Keratinocyte (primary cell): ENCODE measurements around the gene PRELP. TPM values are rescaled to one million over a fixed set of nuclear protein-coding genes. Genes with fewer than 3 reads are reported as not detected.

Experiments used
- DNase-seq: peaks from one replicate; pipeline ENCODE4 v3.0.0-alpha.2; 2011; ENCODE audit warnings: low read depth, missing footprints, low spot score
- FAIRE-seq: peaks from 2 replicates; lab custom pipeline; 2011; peaks lifted over from hg19 to GRCh38; lab: Jason Lieb, UNC
- H2AFZ ChIP-seq: 2 replicates; pipeline ENCODE4 v1.6.0; 2012; ENCODE audit warnings: low read length, control low read depth, inconsistent platforms; ENCODE audit not compliant: control insufficient read depth
- H3K27ac ChIP-seq: 2 replicates; pipeline ENCODE4 v1.5.1; 2011; ENCODE audit warnings: low read length; ENCODE audit not compliant: control insufficient read depth, insufficient read depth
- H3K27me3 ChIP-seq: 3 replicates; pipeline ENCODE4 v1.6.0; 2011; ENCODE audit warnings: low read length; ENCODE audit not compliant: control insufficient read depth, insufficient read depth; ENCODE audit errors: extremely low read depth
- H3K36me3 ChIP-seq, 2 experiments: 2 replicates in 1 of 2; 3 replicates in 1 of 2; pipeline ENCODE4 v1.5.1; 2011; ENCODE audit warnings: low read length in 2 of 2, mild to moderate bottlenecking in 1 of 2; ENCODE audit not compliant: control insufficient read depth in 2 of 2, insufficient read depth in 2 of 2; ENCODE audit errors: extremely low read depth in 1 of 2
- H3K4me1 ChIP-seq: 3 replicates; pipeline ENCODE4 v1.5.1; 2011; ENCODE audit warnings: low read length; ENCODE audit not compliant: control insufficient read depth, insufficient read depth; ENCODE audit errors: extremely low read depth
- H3K4me2 ChIP-seq: 3 replicates; pipeline ENCODE4 v1.6.0; 2011; ENCODE audit warnings: low read depth, low read length; ENCODE audit not compliant: control insufficient read depth, insufficient read depth; ENCODE audit errors: extremely low read depth
- H3K4me3 ChIP-seq, 3 experiments: fragments of 200-600 bp in 1 of 3; sonication (generic) in 1 of 3; 2 replicates in 2 of 3; 3 replicates in 1 of 3; pipeline ENCODE4 v1.5.1; 2011 to 2016; ENCODE audit warnings: low read length in 3 of 3, mild to moderate bottlenecking in 3 of 3, control low read depth in 2 of 3, inconsistent platforms in 1 of 3, low read depth in 1 of 3, mixed read lengths in 1 of 3, mixed run types in 1 of 3, moderate library complexity in 1 of 3; ENCODE audit not compliant: control insufficient read depth in 2 of 3, insufficient read depth in 2 of 3; ENCODE audit errors: extremely low read depth in 1 of 3
- H3K79me2 ChIP-seq: 2 replicates; pipeline ENCODE4 v1.6.0; 2012; ENCODE audit warnings: low read length; ENCODE audit not compliant: control insufficient read depth, insufficient read depth
- H3K9ac ChIP-seq: 3 replicates; pipeline ENCODE4 v1.6.0; 2011; ENCODE audit warnings: low read length; ENCODE audit not compliant: control insufficient read depth, insufficient read depth; ENCODE audit errors: extremely low read depth
- H3K9me1 ChIP-seq: 3 replicates; pipeline ENCODE4 v1.6.0; 2011; ENCODE audit warnings: low read length; ENCODE audit not compliant: control insufficient read depth, insufficient read depth; ENCODE audit errors: extremely low read depth
- H3K9me3 ChIP-seq: 2 replicates; pipeline ENCODE4 v1.5.1; 2012; ENCODE audit warnings: low read depth, low read length; ENCODE audit not compliant: control insufficient read depth
- H4K20me1 ChIP-seq: 3 replicates; pipeline ENCODE4 v1.6.0; 2011; ENCODE audit warnings: low read length; ENCODE audit not compliant: control insufficient read depth, insufficient read depth; ENCODE audit errors: extremely low read depth
- EZH2 ChIP-seq: IDR thresholded peaks from one replicate; pipeline ENCODE4 v1.6.1; 2012; ENCODE audit warnings: inconsistent platforms, mild to moderate bottlenecking, low read length, moderate library complexity
- dilution Hi-C: fragments of 300-500 bp; cut with MboI; formaldehyde crosslinking; loops from one replicate; pipeline ENCODE4 v1.7.0; 2020; ENCODE audit warnings: low sequenced_read_pairs; ENCODE audit not compliant: extremely low pct_ligation_motif_present
- polyA plus RNA-seq, 5 experiments: library from polyadenylated mRNA; depleted of rRNA in 3 of 5; stranded (reverse) in 3 of 5; stranded (forward) in 1 of 5; unstranded in 1 of 5; fragments of >200 nt; gene quantifications; 1 replicate in 1 of 5; 2 replicates in 3 of 5; 3 replicates in 1 of 5; pipeline versions ENCODE4 v1.2.1 to v1.2.3, GENCODE V29; 2011 to 2012; ENCODE audit warnings: missing spikeins in 2 of 5, low read depth in 1 of 5, low replicate concordance in 1 of 5
- TF ChIP-seq, protein P1 (sequence below), 3 experiments: IDR thresholded peaks in 1 of 3; conservative IDR thresholded peaks in 1 of 3; optimal IDR thresholded peaks in 1 of 3; 2 replicates in 2 of 3; 3 replicates in 1 of 3; pipeline versions ENCODE3 to v1.5.1; 2011; ENCODE audit warnings: low read length in 3 of 3, mild to moderate bottlenecking in 3 of 3, moderate library complexity in 2 of 3, control low read depth in 1 of 3, inconsistent platforms in 1 of 3; ENCODE audit not compliant: insufficient read depth in 2 of 3; ENCODE audit errors: extremely low read depth in 1 of 3

PRELP gene
- polyA plus RNA-seq, 1 donor (not counting 4 experiments of a cell fraction or from before 2014, with no cell fraction given), result 0.01 TPM

DNA sequence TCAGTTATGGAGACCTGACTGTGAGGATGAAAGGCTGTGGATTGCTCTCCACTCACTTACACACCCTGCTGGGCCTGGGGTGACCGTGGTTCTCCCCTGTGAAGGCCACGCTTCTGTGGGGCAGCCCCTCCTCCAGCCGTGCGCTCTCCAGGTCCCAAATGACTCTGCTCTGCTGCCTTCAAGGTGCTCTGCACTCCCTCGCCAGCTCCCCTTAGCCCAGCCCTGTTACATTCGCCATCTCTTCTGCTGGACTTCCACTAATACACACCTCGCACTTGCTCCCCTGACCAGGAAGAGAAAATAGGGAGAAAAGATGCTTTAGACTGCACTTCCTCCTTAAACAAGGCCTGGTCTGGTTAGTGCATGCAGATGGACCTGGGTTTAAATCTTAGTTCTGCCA is 42.9 kb downstream of the PRELP start:
- peaks cover 44% of the 10 kb centered on the region for H3K4me1 ChIP-seq
- H3K36me3 ChIP-seq, result no peaks in the 10 kb centered on the region
- H3K4me3 ChIP-seq, result no peak overlapping the region
- DNase-seq (no peak), FAIRE-seq (no peak)
- no peaks in the 10 kb centered on the region for H4K20me1 ChIP-seq
- TF ChIP-seq, protein P1, sequence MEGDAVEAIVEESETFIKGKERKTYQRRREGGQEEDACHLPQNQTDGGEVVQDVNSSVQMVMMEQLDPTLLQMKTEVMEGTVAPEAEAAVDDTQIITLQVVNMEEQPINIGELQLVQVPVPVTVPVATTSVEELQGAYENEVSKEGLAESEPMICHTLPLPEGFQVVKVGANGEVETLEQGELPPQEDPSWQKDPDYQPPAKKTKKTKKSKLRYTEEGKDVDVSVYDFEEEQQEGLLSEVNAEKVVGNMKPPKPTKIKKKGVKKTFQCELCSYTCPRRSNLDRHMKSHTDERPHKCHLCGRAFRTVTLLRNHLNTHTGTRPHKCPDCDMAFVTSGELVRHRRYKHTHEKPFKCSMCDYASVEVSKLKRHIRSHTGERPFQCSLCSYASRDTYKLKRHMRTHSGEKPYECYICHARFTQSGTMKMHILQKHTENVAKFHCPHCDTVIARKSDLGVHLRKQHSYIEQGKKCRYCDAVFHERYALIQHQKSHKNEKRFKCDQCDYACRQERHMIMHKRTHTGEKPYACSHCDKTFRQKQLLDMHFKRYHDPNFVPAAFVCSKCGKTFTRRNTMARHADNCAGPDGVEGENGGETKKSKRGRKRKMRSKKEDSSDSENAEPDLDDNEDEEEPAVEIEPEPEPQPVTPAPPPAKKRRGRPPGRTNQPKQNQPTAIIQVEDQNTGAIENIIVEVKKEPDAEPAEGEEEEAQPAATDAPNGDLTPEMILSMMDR (optimal IDR thresholded peaks at IDR 0.05 in 1 of 3, IDR thresholded peaks at IDR 0.05 in 1 of 3, conservative IDR thresholded peaks at IDR 0.05 in 1 of 3; ENCODE audit: extremely low read depth in 1 of 3, insufficient read depth in 2 of 3, low read length in 3 of 3), result no peak
- TF ChIP-seq EZH2, result no peak
- no peaks in the 10 kb centered on the region for H3K79me2 ChIP-seq
- H3K9me1 ChIP-seq, result no peaks in the 10 kb centered on the region
- dilution Hi-C loops, result no loop called here
- no peaks in the 10 kb centered on the region for H3K9me3 ChIP-seq
- no peaks in the 10 kb centered on the region for H3K27me3 ChIP-seq
- H3K4me2 ChIP-seq, result no peak overlapping the region
- H2AFZ ChIP-seq, result no peak overlapping the region
- no peak overlapping the region for H3K9ac ChIP-seq
- no peak overlapping the region for H3K27ac ChIP-seq

DNA sequence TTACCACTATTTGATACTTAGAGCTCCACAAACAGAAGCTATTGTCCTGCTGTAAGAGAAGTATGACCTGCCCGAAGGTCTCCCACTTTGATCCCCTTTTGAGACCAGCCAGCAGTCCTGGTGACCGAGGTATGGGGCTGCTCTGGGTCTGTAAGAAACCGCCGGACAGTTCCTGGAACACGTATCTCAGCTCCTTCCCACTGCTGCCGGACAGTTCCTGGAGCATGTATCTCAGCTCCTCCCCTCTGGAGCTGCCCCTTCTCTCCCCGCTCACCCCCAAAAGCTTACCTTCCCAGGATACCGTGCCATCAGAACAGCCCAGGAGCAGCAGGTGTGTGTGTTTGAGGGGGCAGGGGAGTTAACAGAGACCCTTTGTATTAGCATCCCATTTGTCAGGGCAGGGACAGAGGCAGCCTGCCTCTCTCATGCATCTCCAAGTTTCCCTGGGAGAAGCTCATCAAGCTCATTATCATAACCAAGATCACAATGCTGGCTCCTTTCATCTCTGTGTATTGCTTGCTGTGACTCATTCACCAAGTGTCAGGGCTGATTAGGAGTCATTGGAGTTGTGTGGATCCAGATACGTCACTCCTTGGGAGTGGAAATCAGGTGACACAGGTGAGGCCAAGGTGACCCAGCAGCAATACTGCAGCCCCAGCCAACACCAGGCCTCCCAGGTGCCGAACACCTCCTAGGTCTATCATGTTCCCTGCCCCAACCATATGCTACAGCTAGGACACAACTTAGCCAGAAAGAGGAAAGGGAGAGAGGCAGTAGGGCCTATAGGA is 43.6 kb downstream of the PRELP start:
- dilution Hi-C loops, result no loop called here
- FAIRE-seq (peak; percentile 86), DNase-seq (no peak)
- Histone ChIP-seq H3K4me2 (no peak overlapping the region), H2AFZ (no peak overlapping the region), H4K20me1 (no peaks in the 10 kb centered on the region), H3K9me1 (no peaks in the 10 kb centered on the region), H3K4me3 (no peak overlapping the region), H3K9me3 (no peaks in the 10 kb centered on the region), H3K27ac (no peak overlapping the region), H3K4me1 (peaks cover 38% of the 10 kb centered on the region), H3K27me3 (no peaks in the 10 kb centered on the region), H3K36me3 (no peaks in the 10 kb centered on the region), H3K9ac (no peak overlapping the region), H3K79me2 (no peaks in the 10 kb centered on the region)
- TF ChIP-seq, protein P1 (optimal IDR thresholded peaks at IDR 0.05 in 1 of 3, IDR thresholded peaks at IDR 0.05 in 1 of 3, conservative IDR thresholded peaks at IDR 0.05 in 1 of 3; ENCODE audit: extremely low read depth in 1 of 3, insufficient read depth in 2 of 3, low read length in 3 of 3), result no peak
